ENCODE data around the gene SERGEF. TPM values are rescaled to one million over a fixed set of nuclear protein-coding genes. Genes with fewer than 3 reads are reported as not detected.

The SERGEF gene
- total RNA-seq, 1 experiment from 2014 or later, result 26.1 TPM

DNA sequence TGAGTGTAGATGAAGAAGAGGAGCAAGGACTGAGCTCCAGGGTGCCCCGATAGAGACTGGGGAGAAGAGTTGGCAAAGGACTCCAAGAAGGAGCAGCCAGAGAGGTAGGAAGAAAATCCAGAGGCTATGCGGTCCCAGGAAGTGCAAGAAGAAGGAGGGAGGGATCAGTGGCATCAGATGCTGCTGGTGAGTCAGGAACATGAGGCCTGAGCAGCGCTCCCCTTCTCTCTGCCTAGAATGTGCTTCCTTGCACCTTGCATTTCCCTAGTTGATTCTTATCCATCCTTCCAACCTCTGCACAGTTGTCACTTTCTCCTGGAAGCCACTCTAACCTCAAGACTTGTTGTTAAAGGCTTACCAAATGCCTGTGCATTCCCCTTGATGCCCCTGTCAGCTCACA lies 257.0 kb downstream of the SERGEF start:
- no peak for TF ChIP-seq CTCF (IDR thresholded peaks at IDR 0.05; ENCODE audit: unreplicated experiment)
- ChIA-PET CTCF (interaction anchor here (0.9 to 4.3 kb wide), 3 partner anchors 14 to 222 kb away, joined by 3 to 23 read pairs (median 9); no protein-coding TSS in a partner anchor), POLR2A (no interaction called here)
- DNase-seq (ENCODE audit: unreplicated experiment), result no peak
- Mint-ChIP-seq H3K27ac (ENCODE audit: low read depth, unreplicated experiment) (no peak overlapping the region), H3K4me1 (ENCODE audit: insufficient read depth, unreplicated experiment) (no peaks in the 10 kb centered on the region), H3K4me3 (ENCODE audit: unreplicated experiment) (no peak overlapping the region), H3K9me3 (ENCODE audit: unreplicated experiment) (no peaks in the 10 kb centered on the region), H3K27me3 (ENCODE audit: insufficient read depth, unreplicated experiment) (peaks cover 69% of the 10 kb centered on the region), H3K36me3 (ENCODE audit: insufficient read depth, unreplicated experiment) (no peaks in the 10 kb centered on the region)
- BruUV-seq (replicated peaks), result no TSS peak
- intact Hi-C loops (cut with micrococcal nuclease), result no loop called here

DNA sequence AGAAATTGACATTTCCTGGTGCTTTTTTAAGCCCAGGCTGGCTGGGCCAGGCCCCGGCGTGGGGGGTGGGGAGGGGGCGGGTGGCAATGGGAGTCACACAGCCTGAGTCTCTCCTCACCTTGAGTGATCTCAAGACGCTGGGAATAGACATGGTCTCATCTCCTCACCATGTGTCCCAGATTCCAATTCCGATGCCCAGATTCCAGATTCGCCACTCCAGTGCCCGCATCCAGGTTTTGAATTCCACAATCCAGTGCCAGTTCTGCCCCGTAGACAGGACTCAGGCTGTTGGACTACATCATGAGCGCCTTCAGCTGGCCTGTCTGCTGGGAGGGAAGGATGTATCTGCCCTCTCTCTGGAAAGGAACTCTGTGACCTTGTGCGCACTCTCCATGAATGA lies 259.2 kb downstream of the SERGEF start:
- Mint-ChIP-seq H3K9me3 (ENCODE audit: unreplicated experiment) (no peaks in the 10 kb centered on the region), H3K36me3 (ENCODE audit: insufficient read depth, unreplicated experiment) (no peaks in the 10 kb centered on the region), H3K27ac (ENCODE audit: low read depth, unreplicated experiment) (no peak overlapping the region), H3K4me3 (ENCODE audit: unreplicated experiment) (no peak overlapping the region), H3K27me3 (ENCODE audit: insufficient read depth, unreplicated experiment) (peaks cover 66% of the 10 kb centered on the region), H3K4me1 (ENCODE audit: insufficient read depth, unreplicated experiment) (no peaks in the 10 kb centered on the region)
- ChIA-PET CTCF (interaction anchor here (0.7 kb wide), 1 partner anchor 23 kb away, joined by 3 read pairs; no protein-coding TSS in a partner anchor), POLR2A (no interaction called here)
- TF ChIP-seq CTCF (IDR thresholded peaks at IDR 0.05; ENCODE audit: unreplicated experiment), result no peak
- intact Hi-C loops (cut with micrococcal nuclease), result no loop called here
- no peak for DNase-seq (ENCODE audit: unreplicated experiment)
- BruUV-seq (replicated peaks), result no TSS peak

DNA sequence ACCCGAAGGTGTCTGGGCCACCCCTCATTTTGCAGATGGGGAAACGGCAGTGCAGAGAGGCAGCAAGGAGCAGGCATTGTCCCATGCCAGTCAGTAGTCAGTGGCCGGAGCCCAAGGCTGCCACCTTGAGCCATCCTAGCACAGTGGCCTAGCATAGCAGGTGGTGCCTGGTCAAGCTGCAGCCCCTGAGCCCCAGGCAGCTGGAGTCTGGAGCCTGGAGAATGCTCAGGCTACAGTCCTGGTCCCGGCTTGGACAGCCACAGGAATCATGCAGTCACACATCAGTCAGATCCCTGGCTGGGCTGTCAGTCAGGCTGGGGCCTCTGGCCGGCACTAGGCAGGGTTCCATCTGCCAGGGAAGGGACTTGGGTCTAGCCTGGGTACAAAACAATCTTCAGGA lies 259.7 kb downstream of the SERGEF start:
- intact Hi-C loops (cut with micrococcal nuclease), result no loop called here
- CTCF ChIA-PET, result interaction anchor here (0.6 kb wide), 1 partner anchor 16 kb away, joined by 3 read pairs; no protein-coding TSS in a partner anchor
- H3K4me3 Mint-ChIP-seq (ENCODE audit: unreplicated experiment), result no peak overlapping the region
- BruUV-seq (replicated peaks), result no TSS peak
- no peak for TF ChIP-seq CTCF (IDR thresholded peaks at IDR 0.05; ENCODE audit: unreplicated experiment)
- no peaks in the 10 kb centered on the region for H3K36me3 Mint-ChIP-seq (ENCODE audit: insufficient read depth, unreplicated experiment)
- no peaks in the 10 kb centered on the region for H3K9me3 Mint-ChIP-seq (ENCODE audit: unreplicated experiment)
- POLR2A ChIA-PET, result no interaction called here
- DNase-seq (ENCODE audit: unreplicated experiment), result no peak
- peaks cover 61% of the 10 kb centered on the region for H3K27me3 Mint-ChIP-seq (ENCODE audit: insufficient read depth, unreplicated experiment)
- H3K27ac Mint-ChIP-seq (ENCODE audit: low read depth, unreplicated experiment), result no peak overlapping the region
- H3K4me1 Mint-ChIP-seq (ENCODE audit: insufficient read depth, unreplicated experiment), result no peaks in the 10 kb centered on the region

DNA sequence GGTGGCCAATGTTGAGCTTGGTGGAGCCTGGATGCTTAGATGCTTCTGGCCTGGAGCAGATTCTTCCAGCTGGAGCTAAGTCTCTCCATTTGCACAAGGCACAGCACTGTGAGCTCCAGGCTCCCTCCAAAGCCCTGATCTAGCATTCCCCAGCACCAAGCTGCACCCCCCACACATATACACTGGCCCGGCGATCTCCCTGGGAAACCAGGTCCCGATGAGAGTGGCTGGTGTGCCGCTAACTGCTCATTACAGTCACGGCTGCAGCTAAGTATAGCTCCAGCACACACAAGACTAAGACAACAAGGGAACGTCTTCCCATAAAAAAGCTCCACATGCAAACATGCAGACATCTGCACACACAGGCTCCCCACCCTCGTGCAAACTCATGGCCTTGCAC lies 260.7 kb downstream of the SERGEF start:
- no TSS peak for BruUV-seq (replicated peaks)
- CTCF ChIA-PET, result interaction anchor here (0.5 to 1.0 kb wide), 2 partner anchors 84 to 227 kb away, joined by 3 to 4 read pairs; no protein-coding TSS in a partner anchor
- H3K4me3 Mint-ChIP-seq (ENCODE audit: unreplicated experiment), result no peak overlapping the region
- H3K4me1 Mint-ChIP-seq (ENCODE audit: insufficient read depth, unreplicated experiment), result no peaks in the 10 kb centered on the region
- intact Hi-C loops (cut with micrococcal nuclease), result no loop called here
- no peak for TF ChIP-seq CTCF (IDR thresholded peaks at IDR 0.05; ENCODE audit: unreplicated experiment)
- no peak for DNase-seq (ENCODE audit: unreplicated experiment)
- peaks cover 51% of the 10 kb centered on the region for H3K27me3 Mint-ChIP-seq (ENCODE audit: insufficient read depth, unreplicated experiment)
- H3K9me3 Mint-ChIP-seq (ENCODE audit: unreplicated experiment), result no peaks in the 10 kb centered on the region
- POLR2A ChIA-PET, result interaction anchor here (0.6 kb wide), 1 partner anchor 11 kb away, joined by 3 read pairs; no protein-coding TSS in a partner anchor
- H3K27ac Mint-ChIP-seq (ENCODE audit: low read depth, unreplicated experiment), result no peak overlapping the region
- no peaks in the 10 kb centered on the region for H3K36me3 Mint-ChIP-seq (ENCODE audit: insufficient read depth, unreplicated experiment)
